ENCODE measurements around the gene MSANTD7. TPM values are rescaled to one million over a fixed set of nuclear protein-coding genes. Genes with fewer than 3 reads are reported as not detected.

The MSANTD7 gene
- total RNA-seq, 2 donors from 2014 or later = 19.8 to 26.3 TPM

GRCh38 chr10:14821635-14822375 lies 16.3 kb upstream of the MSANTD7 start:
- ATAC-seq (replicated peaks in 1 of 2) (no peak), DNase-seq (no peak)
- no peak overlapping the region for H3K4me3 Mint-ChIP-seq
- H3K27me3 Mint-ChIP-seq (ENCODE audit: low read depth) = peaks cover 13% of the 10 kb centered on the region
- H3K36me3 Mint-ChIP-seq (ENCODE audit: insufficient read depth in 2 of 2) = no peaks in the 10 kb centered on the region
- peaks cover 6% of the 10 kb centered on the region for H3K4me1 Mint-ChIP-seq (ENCODE audit: low read depth)
- H3K27ac Mint-ChIP-seq = no peak overlapping the region
- no peaks in the 10 kb centered on the region for H3K9me3 Mint-ChIP-seq

DNA sequence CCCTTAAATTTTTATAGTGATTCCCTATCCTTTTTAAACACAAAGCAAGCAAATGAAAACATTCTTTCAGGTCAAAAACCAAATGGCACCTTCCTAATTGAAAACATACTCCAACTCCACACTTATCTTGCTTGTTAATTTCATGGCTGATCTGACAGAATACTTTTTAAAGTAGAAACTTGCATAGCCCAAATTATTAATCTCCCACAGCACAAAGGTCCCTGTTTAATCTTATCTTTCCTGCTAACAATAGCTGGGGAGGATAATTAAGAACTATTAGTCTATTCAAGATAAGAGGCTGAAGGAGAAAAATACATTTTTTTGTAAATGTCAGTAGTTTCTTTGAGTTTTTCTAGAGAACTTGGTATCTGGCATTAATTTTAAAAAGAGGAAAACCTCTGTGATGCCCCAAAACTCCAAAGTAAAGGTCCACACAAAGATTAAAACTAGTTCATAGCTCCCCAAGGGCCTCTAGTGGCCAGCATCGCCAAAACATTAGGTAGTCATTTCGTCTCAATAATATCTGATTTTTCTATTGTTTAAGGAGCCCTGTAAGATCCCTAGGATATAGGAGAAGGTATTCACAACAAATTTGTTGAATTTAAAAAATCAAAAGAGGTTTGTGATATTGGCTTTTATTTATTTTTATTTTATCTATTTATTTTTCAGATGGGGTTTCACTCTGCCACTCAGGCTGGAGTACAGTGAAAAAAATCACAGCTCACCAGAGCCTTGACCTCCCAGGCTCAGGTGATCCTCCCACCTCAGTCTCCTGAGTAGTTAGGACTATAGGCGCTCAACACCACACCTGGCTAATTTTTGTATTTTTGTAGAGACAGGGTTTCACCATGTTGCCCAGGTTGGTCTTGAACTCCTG lies 15.0 kb upstream of the MSANTD7 start:
- Mint-ChIP-seq H3K36me3 (ENCODE audit: insufficient read depth in 2 of 2) (no peaks in the 10 kb centered on the region), H3K27me3 (ENCODE audit: low read depth) (peaks cover 13% of the 10 kb centered on the region), H3K27ac (peak overlapping the region; percentile 79), H3K9me3 (no peaks in the 10 kb centered on the region), H3K4me1 (ENCODE audit: low read depth) (peaks cover 6% of the 10 kb centered on the region), H3K4me3 (no peak overlapping the region)
- ATAC-seq (replicated peaks in 1 of 2) (no peak), DNase-seq (peak; percentile 37 to 40)

DNA sequence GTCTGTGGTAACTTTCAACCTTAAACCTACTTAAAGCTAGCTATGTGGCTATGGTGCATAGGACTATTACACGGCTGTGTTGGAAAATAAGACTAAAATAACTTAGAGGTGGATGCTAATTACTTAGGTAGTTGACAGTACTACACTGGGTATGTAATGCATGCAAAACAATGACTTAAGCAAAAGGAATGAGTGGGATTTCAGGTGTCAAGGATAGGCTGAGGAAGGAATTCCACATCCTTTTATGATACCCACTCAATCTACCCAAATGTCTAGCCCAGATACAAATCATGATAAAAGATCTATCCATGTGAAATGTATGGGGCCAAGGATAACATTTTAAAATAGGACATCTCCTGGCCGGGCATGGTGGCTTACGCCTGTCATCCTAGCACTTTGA lies 14.1 kb upstream of the MSANTD7 start:
- no peak overlapping the region for H3K4me3 Mint-ChIP-seq

GRCh38 chr10:14826076-14826829 lies 11.9 kb upstream of the MSANTD7 start:
- H3K27me3 Mint-ChIP-seq (ENCODE audit: low read depth) = peaks cover 13% of the 10 kb centered on the region
- no peaks in the 10 kb centered on the region for H3K9me3 Mint-ChIP-seq
- no peaks in the 10 kb centered on the region for H3K36me3 Mint-ChIP-seq (ENCODE audit: insufficient read depth in 2 of 2)
- H3K4me1 Mint-ChIP-seq (ENCODE audit: low read depth) = peaks cover 6% of the 10 kb centered on the region
- DNase-seq (no peak), ATAC-seq (replicated peaks in 1 of 2) (no peak)
- H3K27ac Mint-ChIP-seq = peak overlapping the region; percentile 7
- H3K4me3 Mint-ChIP-seq = no peak overlapping the region

More for the DNA sequence above, 14.1 kb upstream of the MSANTD7 start:
- H3K4me1 Mint-ChIP-seq (ENCODE audit: low read depth) = peaks cover 6% of the 10 kb centered on the region
- DNase-seq (no peak), ATAC-seq (replicated peaks in 1 of 2) (no peak)
- no peak overlapping the region for H3K27ac Mint-ChIP-seq
- H3K27me3 Mint-ChIP-seq (ENCODE audit: low read depth) = peaks cover 13% of the 10 kb centered on the region
- no peaks in the 10 kb centered on the region for H3K9me3 Mint-ChIP-seq
- H3K36me3 Mint-ChIP-seq (ENCODE audit: insufficient read depth in 2 of 2) = no peaks in the 10 kb centered on the region

DNA sequence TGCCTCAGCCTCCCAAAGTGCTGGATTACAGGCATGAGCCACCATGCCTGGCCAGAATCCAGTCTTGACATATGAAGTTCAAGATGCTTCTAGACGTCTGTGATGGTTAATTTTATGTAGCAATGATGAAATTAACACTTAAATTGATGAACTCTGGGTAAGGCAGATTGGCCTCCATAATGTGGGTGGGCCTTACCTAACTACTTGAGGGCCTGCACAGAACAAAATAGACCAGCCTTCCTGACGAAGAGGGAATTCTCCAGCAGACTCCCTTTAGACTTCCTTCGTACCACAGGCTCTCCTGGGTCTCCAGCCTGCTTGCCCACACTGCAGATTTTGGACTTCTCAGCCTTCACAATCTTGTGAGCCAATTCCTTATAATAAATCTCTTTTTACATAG lies 5.0 kb upstream of the MSANTD7 start:
- ATAC-seq (replicated peaks in 1 of 2) (no peak), DNase-seq (no peak)
- no peaks in the 10 kb centered on the region for H3K27me3 Mint-ChIP-seq (ENCODE audit: low read depth)
- H3K9me3 Mint-ChIP-seq = no peaks in the 10 kb centered on the region
- H3K4me3 Mint-ChIP-seq = no peak overlapping the region
- H3K27ac Mint-ChIP-seq = no peak overlapping the region
- peaks cover 7% of the 10 kb centered on the region for H3K4me1 Mint-ChIP-seq (ENCODE audit: low read depth)
- peaks cover 0 to 2% of the 10 kb centered on the region in 2 donors for H3K36me3 Mint-ChIP-seq (ENCODE audit: insufficient read depth in 2 of 2)

DNA sequence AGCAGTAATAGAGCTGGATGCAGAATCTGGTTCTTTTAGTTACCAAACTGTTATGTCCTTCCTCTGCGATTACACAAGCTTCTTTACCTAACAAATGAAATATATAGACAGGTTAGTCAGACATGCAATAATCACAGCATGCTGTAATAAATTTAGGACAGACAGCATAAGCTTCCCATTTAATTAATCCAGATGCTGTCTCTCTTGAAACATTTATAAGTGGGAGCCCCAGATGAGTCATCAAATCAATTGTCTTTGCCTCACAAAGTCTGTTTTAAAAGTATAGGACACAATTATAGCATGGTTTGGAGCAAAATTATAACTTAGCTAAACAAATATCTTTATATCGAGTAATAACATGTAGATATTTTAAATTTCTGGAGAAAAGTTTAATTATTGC lies 1.9 kb upstream of the MSANTD7 start:
- no peak for ATAC-seq (replicated peaks in 1 of 2)
- Mint-ChIP-seq H3K4me1 (ENCODE audit: low read depth) (peaks cover 26% of the 10 kb centered on the region), H3K4me3 (peak overlapping the region in 1 of 2 donors; percentile 96), H3K36me3 (ENCODE audit: insufficient read depth in 2 of 2) (peaks cover 7 to 10% of the 10 kb centered on the region in 2 donors), H3K27ac (no peak overlapping the region), H3K27me3 (ENCODE audit: low read depth) (no peaks in the 10 kb centered on the region), H3K9me3 (no peaks in the 10 kb centered on the region)
- no peak for DNase-seq

- no peak for ATAC-seq (replicated peaks in 1 of 2)
Measured at GRCh38 chr10:14837003-14837756, 926 bp upstream of the MSANTD7 start.

GRCh38 chr10:14838582-14839304 lies 637 bp downstream of the MSANTD7 start:
- peaks cover 9 to 16% of the 10 kb centered on the region in 2 donors for H3K36me3 Mint-ChIP-seq (ENCODE audit: insufficient read depth in 2 of 2)
- H3K27ac Mint-ChIP-seq = peak overlapping the region; percentile 78
- ATAC-seq (replicated peaks in 1 of 2) = no peak
- H3K4me3 Mint-ChIP-seq = peak overlapping the region; percentile 84 to 96
- H3K9me3 Mint-ChIP-seq = no peaks in the 10 kb centered on the region
- peak; percentile 30 to 41 for DNase-seq
- peaks cover 26% of the 10 kb centered on the region for H3K4me1 Mint-ChIP-seq (ENCODE audit: low read depth)
- H3K27me3 Mint-ChIP-seq (ENCODE audit: low read depth) = no peaks in the 10 kb centered on the region

More at GRCh38 chr10:14837003-14837756, 926 bp upstream of the MSANTD7 start:
- peak overlapping the region; percentile 84 to 96 for H3K4me3 Mint-ChIP-seq
- H3K36me3 Mint-ChIP-seq (ENCODE audit: insufficient read depth in 2 of 2) = peaks cover 7 to 14% of the 10 kb centered on the region in 2 donors
- H3K4me1 Mint-ChIP-seq (ENCODE audit: low read depth) = peaks cover 26% of the 10 kb centered on the region
- no peaks in the 10 kb centered on the region for H3K27me3 Mint-ChIP-seq (ENCODE audit: low read depth)
- no peak for DNase-seq
- H3K27ac Mint-ChIP-seq = peak overlapping the region; percentile 78
- H3K9me3 Mint-ChIP-seq = no peaks in the 10 kb centered on the region

GRCh38 chr10:14839305-14839695 lies 1.2 kb downstream of the MSANTD7 start:
- Mint-ChIP-seq H3K27ac (peak overlapping the region; percentile 25), H3K4me3 (peak overlapping the region; percentile 84 to 96), H3K27me3 (ENCODE audit: low read depth) (no peaks in the 10 kb centered on the region), H3K9me3 (no peaks in the 10 kb centered on the region), H3K4me1 (ENCODE audit: low read depth) (peaks cover 26% of the 10 kb centered on the region), H3K36me3 (ENCODE audit: insufficient read depth in 2 of 2) (peaks cover 9 to 16% of the 10 kb centered on the region in 2 donors)
- DNase-seq = no peak
- ATAC-seq (replicated peaks in 1 of 2) = no peak

GRCh38 chr10:14840178-14840577 lies 2.1 kb downstream of the MSANTD7 start:
- Mint-ChIP-seq H3K36me3 (ENCODE audit: insufficient read depth in 2 of 2) (peaks cover 10 to 22% of the 10 kb centered on the region in 2 donors), H3K27me3 (ENCODE audit: low read depth) (no peaks in the 10 kb centered on the region), H3K4me1 (ENCODE audit: low read depth) (peaks cover 29% of the 10 kb centered on the region), H3K9me3 (no peaks in the 10 kb centered on the region), H3K4me3 (peak overlapping the region; percentile 84 to 96), H3K27ac (peak overlapping the region; percentile 15)
- DNase-seq = no peak
- ATAC-seq (replicated peaks in 1 of 2) = no peak

- no peak overlapping the region for H3K27ac Mint-ChIP-seq
- peaks cover 8 to 24% of the 10 kb centered on the region in 2 donors for H3K36me3 Mint-ChIP-seq (ENCODE audit: insufficient read depth in 2 of 2)
- no peaks in the 10 kb centered on the region for H3K9me3 Mint-ChIP-seq
- peaks cover 22% of the 10 kb centered on the region for H3K4me1 Mint-ChIP-seq (ENCODE audit: low read depth)
- ATAC-seq (replicated peaks in 1 of 2) (no peak), DNase-seq (no peak)
- no peaks in the 10 kb centered on the region for H3K27me3 Mint-ChIP-seq (ENCODE audit: low read depth)
- no peak overlapping the region for H3K4me3 Mint-ChIP-seq
Measured at GRCh38 chr10:14843327-14843988, 5.4 kb downstream of the MSANTD7 start.

All from activated T-cell treated with anti-CD3 and anti-CD28 coated beads, Interleukin-2, amount 50 U/mL, for 72 hours (primary cell).